PFSK-1 (cell line): ENCODE results near the gene MAN1C1.

Experiments used
- FOXP2 ChIP-seq: optimal IDR thresholded peaks from 2 replicates; pipeline ENCODE3; 2011; ENCODE audit warnings: borderline replicate concordance, control low read depth, inconsistent platforms; ENCODE audit not compliant: insufficient read depth; ENCODE audit errors: extremely low read length, extremely low read depth
- POLR2AphosphoS5 ChIP-seq: IDR thresholded peaks from 2 replicates; pipeline ENCODE4 v1.6.1; 2012; ENCODE audit warnings: low read depth, mild to moderate bottlenecking, control low read depth, low read length, moderate library complexity
- REST ChIP-seq, 2 experiments: IDR thresholded peaks; 2 replicates each; pipeline versions ENCODE4 v1.6.1 to v1.8.0; 2011 to 2012; ENCODE audit warnings: low read depth in 2 of 2, low read length in 2 of 2, control low read depth in 1 of 2, inconsistent platforms in 1 of 2, mild to moderate bottlenecking in 1 of 2, moderate library complexity in 1 of 2; ENCODE audit not compliant: insufficient read depth in 1 of 2
- SIN3A ChIP-seq: IDR thresholded peaks from 2 replicates; pipeline ENCODE4 v1.6.1; 2012; ENCODE audit warnings: mild to moderate bottlenecking, low read length, moderate library complexity, borderline replicate concordance; ENCODE audit not compliant: insufficient read depth
- TAF1 ChIP-seq: IDR thresholded peaks from 2 replicates; pipeline ENCODE4 v1.6.1; 2012; ENCODE audit warnings: low read length, control low read depth, borderline replicate concordance; ENCODE audit not compliant: insufficient read depth

Gene MAN1C1

GRCh38 chr1:25712299-25712970, 95.8 kb downstream of the MAN1C1 start:
- TF ChIP-seq TAF1 (no peak), FOXP2 (no peak), REST (IDR thresholded peaks at IDR 0.05; ENCODE audit: insufficient read depth in 1 of 2, low read depth in 2 of 2, low read length in 2 of 2) (no peak), SIN3A (no peak), POLR2AphosphoS5 (no peak)

GRCh38 chr1:25713961-25714360, 97.4 kb downstream of the MAN1C1 start:
- TF ChIP-seq SIN3A (no peak), POLR2AphosphoS5 (no peak), REST (IDR thresholded peaks at IDR 0.05; ENCODE audit: insufficient read depth in 1 of 2, low read depth in 2 of 2, low read length in 2 of 2) (no peak), FOXP2 (no peak), TAF1 (no peak)

- TF ChIP-seq SIN3A (no peak), FOXP2 (no peak), POLR2AphosphoS5 (no peak), TAF1 (no peak), REST (IDR thresholded peaks at IDR 0.05; ENCODE audit: insufficient read depth in 1 of 2, low read depth in 2 of 2, low read length in 2 of 2) (no peak)
Observed at GRCh38 chr1:25714372-25714931, 97.9 kb downstream of the MAN1C1 start.

GRCh38 chr1:25715888-25716287, 99.3 kb downstream of the MAN1C1 start:
- no peak for TF ChIP-seq SIN3A
- TF ChIP-seq TAF1 = no peak
- no peak for TF ChIP-seq REST (IDR thresholded peaks at IDR 0.05; ENCODE audit: insufficient read depth in 1 of 2, low read depth in 2 of 2, low read length in 2 of 2)
- no peak for TF ChIP-seq POLR2AphosphoS5
- TF ChIP-seq FOXP2 = no peak

GRCh38 chr1:25716320-25716719, 99.7 kb downstream of the MAN1C1 start:
- TF ChIP-seq FOXP2 (no peak), POLR2AphosphoS5 (no peak)
